Ascending aorta (tissue), 2 donors: ENCODE results near the gene GMCL2. TPM values are rescaled to one million over a fixed set of nuclear protein-coding genes. Genes with fewer than 3 reads are reported as not detected.
"Not testable (repeated sequence)": the region's sequence is repeated elsewhere in the genome, so short reads cannot be mapped to it uniquely, and the experiment has no call there.

Experiments
- DNase-seq, 2 donors: peaks; one replicate each; pipeline ENCODE4 v3.0.0-alpha.2; 2019; ENCODE audit warnings: low spot score in 2 of 2
- H3K27ac ChIP-seq, 2 donors: fragments of 200-600 bp; sonication (generic); one replicate each; pipeline ENCODE4 v1.5.1; 2016 to 2017; ENCODE audit warnings: mild to moderate bottlenecking in 1 of 2
- H3K27me3 ChIP-seq: fragments of 200-600 bp; sonication (generic); one replicate; pipeline ENCODE4 v1.5.1; 2017
- H3K36me3 ChIP-seq, 2 donors: fragments of 200-600 bp; sonication (generic); one replicate each; pipeline ENCODE4 v1.5.1; 2016
- H3K4me1 ChIP-seq, 2 donors: fragments of 200-600 bp; sonication (generic); one replicate each; pipeline ENCODE4 v1.5.1; 2016 to 2017; ENCODE audit warnings: mild to moderate bottlenecking in 1 of 2
- H3K4me3 ChIP-seq, 2 donors: fragments of 200-600 bp; sonication (generic); one replicate each; pipeline ENCODE4 v1.5.1; 2016 to 2017; ENCODE audit warnings: mild to moderate bottlenecking in 1 of 2
- H3K9me3 ChIP-seq, 2 donors: fragments of 200-600 bp; sonication (generic); one replicate each; pipeline ENCODE4 v1.5.1; 2016
- CTCF ChIP-seq, 3 experiments: fragments of 200-600 bp in 2 of 3; fragments of 450-650 bp in 1 of 3; sonication (generic) in 2 of 3; IDR thresholded peaks; one replicate each; pipeline ENCODE4 v1.5.1; 2016 to 2019; ENCODE audit warnings: antibody characterized with exemption in 3 of 3, mild to moderate bottlenecking in 1 of 3, moderate library complexity in 1 of 3
- intact Hi-C: fragments of 100-400 bp; cut with DNase I; formaldehyde crosslinking; loops from one replicate; pipeline ENCODE4 v1.15.1; 2023
- total RNA-seq: library from RNA; depleted of rRNA; stranded (reverse); fragments of >200 nt; gene quantifications from one replicate; pipeline ENCODE4 v1.1.0, GENCODE V29; 2016

Gene GMCL2
- total RNA-seq, 1 donor from 2014 or later = not detected

- H3K9me3 ChIP-seq = no peaks in the 10 kb centered on the region
- H3K27ac ChIP-seq = no peak overlapping the region
- peaks cover 10 to 18% of the 10 kb centered on the region in 2 donors for H3K4me1 ChIP-seq
- H3K4me3 ChIP-seq = no peak overlapping the region
- TF ChIP-seq CTCF (IDR thresholded peaks at IDR 0.05) = no peak
- DNase-seq = no peak
- no peaks in the 10 kb centered on the region for H3K27me3 ChIP-seq
- intact Hi-C loops = loop anchor here (5.0 kb wide), 1 partner anchor 1502 kb away; the partner anchor contains the start of gene MAML1
- H3K36me3 ChIP-seq = peaks cover 16 to 42% of the 10 kb centered on the region in 2 donors
Observed at GRCh38 chr5:178229861-178230260, 42.7 kb upstream of the GMCL2 start.

GRCh38 chr5:178229111-178229510 is 41.9 kb upstream of the GMCL2 start:
- peaks cover 16 to 42% of the 10 kb centered on the region in 2 donors for H3K36me3 ChIP-seq
- H3K4me3 ChIP-seq, intact Hi-C loops, H3K27ac ChIP-seq, DNase-seq, H3K27me3 ChIP-seq, H3K9me3 ChIP-seq: not testable (repeated sequence)
- H3K4me1 ChIP-seq = peaks cover 10 to 18% of the 10 kb centered on the region in 2 donors

DNA sequence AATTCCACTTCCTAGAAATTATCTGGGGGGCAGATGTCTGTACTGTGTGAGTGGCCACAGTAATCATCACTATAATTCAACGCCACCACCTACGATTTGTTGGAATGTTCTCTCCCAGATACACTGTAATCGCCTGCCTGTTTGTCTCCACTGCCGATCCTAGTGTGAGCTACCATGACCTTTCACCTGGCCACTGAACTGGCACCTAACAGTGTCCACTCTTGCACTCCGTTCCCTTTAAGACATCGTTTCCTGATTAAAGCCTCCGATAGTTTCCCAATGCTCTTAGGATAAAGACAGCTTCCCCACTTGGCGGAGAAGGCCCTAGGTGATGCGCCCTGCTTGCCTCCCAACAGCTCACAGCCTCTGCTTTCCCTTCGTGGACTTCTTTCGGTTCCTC is 41.4 kb upstream of the GMCL2 start:
- H3K4me1 ChIP-seq = peaks cover 10 to 18% of the 10 kb centered on the region in 2 donors
- intact Hi-C loops = no loop called here
- DNase-seq = no peak
- H3K27ac ChIP-seq = no peak overlapping the region
- H3K9me3 ChIP-seq = no peaks in the 10 kb centered on the region
- peaks cover 20 to 46% of the 10 kb centered on the region in 2 donors for H3K36me3 ChIP-seq
- no peaks in the 10 kb centered on the region for H3K27me3 ChIP-seq
- H3K4me3 ChIP-seq = no peak overlapping the region
- no peak for TF ChIP-seq CTCF (IDR thresholded peaks at IDR 0.05)

GRCh38 chr5:178227929-178228328 is 40.8 kb upstream of the GMCL2 start:
- Histone ChIP-seq H3K36me3 (peaks cover 20 to 46% of the 10 kb centered on the region in 2 donors), H3K27me3 (no peaks in the 10 kb centered on the region), H3K27ac (no peak overlapping the region), H3K4me3 (no peak overlapping the region), H3K4me1 (peaks cover 10 to 18% of the 10 kb centered on the region in 2 donors), H3K9me3 (no peaks in the 10 kb centered on the region)
- no peak for DNase-seq
- TF ChIP-seq CTCF (IDR thresholded peaks at IDR 0.05) = no peak
- intact Hi-C loops = no loop called here

GRCh38 chr5:178227138-178227659 is 40.0 kb upstream of the GMCL2 start:
- DNase-seq = no peak
- H3K27me3 ChIP-seq = no peaks in the 10 kb centered on the region
- no peak for TF ChIP-seq CTCF (IDR thresholded peaks at IDR 0.05)
- H3K4me3 ChIP-seq = no peak overlapping the region
- H3K9me3 ChIP-seq = no peaks in the 10 kb centered on the region
- peaks cover 10 to 16% of the 10 kb centered on the region in 2 donors for H3K4me1 ChIP-seq
- intact Hi-C loops = no loop called here
- H3K27ac ChIP-seq = no peak overlapping the region
- H3K36me3 ChIP-seq = peaks cover 20 to 51% of the 10 kb centered on the region in 2 donors

GRCh38 chr5:178225174-178225573 is 38.0 kb upstream of the GMCL2 start:
- Histone ChIP-seq H3K36me3 (peaks cover 20 to 50% of the 10 kb centered on the region in 2 donors), H3K27ac (no peak overlapping the region), H3K9me3 (no peaks in the 10 kb centered on the region), H3K4me3 (no peak overlapping the region), H3K27me3 (no peaks in the 10 kb centered on the region), H3K4me1 (no peaks in the 10 kb centered on the region)
- no peak for DNase-seq
- TF ChIP-seq CTCF (IDR thresholded peaks at IDR 0.05) = no peak
- intact Hi-C loops = no loop called here
